Keratinocyte (primary cell): ENCODE data around the gene FBXO30. TPM values are rescaled to one million over a fixed set of nuclear protein-coding genes. Genes with fewer than 3 reads are reported as not detected.

Experiments used
- DNase-seq: peaks from one replicate; pipeline ENCODE4 v3.0.0-alpha.2; 2011; ENCODE audit warnings: low read depth, missing footprints, low spot score
- FAIRE-seq: peaks from 2 replicates; lab custom pipeline; 2011; peaks lifted over from hg19 to GRCh38; lab: Jason Lieb, UNC
- H2AFZ ChIP-seq: 2 replicates; pipeline ENCODE4 v1.6.0; 2012; ENCODE audit warnings: low read length, control low read depth, inconsistent platforms; ENCODE audit not compliant: control insufficient read depth
- H3K27ac ChIP-seq: 2 replicates; pipeline ENCODE4 v1.5.1; 2011; ENCODE audit warnings: low read length; ENCODE audit not compliant: control insufficient read depth, insufficient read depth
- H3K27me3 ChIP-seq: 3 replicates; pipeline ENCODE4 v1.6.0; 2011; ENCODE audit warnings: low read length; ENCODE audit not compliant: control insufficient read depth, insufficient read depth; ENCODE audit errors: extremely low read depth
- H3K36me3 ChIP-seq, 2 experiments: 2 replicates in 1 of 2; 3 replicates in 1 of 2; pipeline ENCODE4 v1.5.1; 2011; ENCODE audit warnings: low read length in 2 of 2, mild to moderate bottlenecking in 1 of 2; ENCODE audit not compliant: control insufficient read depth in 2 of 2, insufficient read depth in 2 of 2; ENCODE audit errors: extremely low read depth in 1 of 2
- H3K4me1 ChIP-seq: 3 replicates; pipeline ENCODE4 v1.5.1; 2011; ENCODE audit warnings: low read length; ENCODE audit not compliant: control insufficient read depth, insufficient read depth; ENCODE audit errors: extremely low read depth
- H3K4me2 ChIP-seq: 3 replicates; pipeline ENCODE4 v1.6.0; 2011; ENCODE audit warnings: low read depth, low read length; ENCODE audit not compliant: control insufficient read depth, insufficient read depth; ENCODE audit errors: extremely low read depth
- H3K4me3 ChIP-seq, 3 experiments: fragments of 200-600 bp in 1 of 3; sonication (generic) in 1 of 3; 2 replicates in 2 of 3; 3 replicates in 1 of 3; pipeline ENCODE4 v1.5.1; 2011 to 2016; ENCODE audit warnings: low read length in 3 of 3, mild to moderate bottlenecking in 3 of 3, control low read depth in 2 of 3, inconsistent platforms in 1 of 3, low read depth in 1 of 3, mixed read lengths in 1 of 3, mixed run types in 1 of 3, moderate library complexity in 1 of 3; ENCODE audit not compliant: control insufficient read depth in 2 of 3, insufficient read depth in 2 of 3; ENCODE audit errors: extremely low read depth in 1 of 3
- H3K79me2 ChIP-seq: 2 replicates; pipeline ENCODE4 v1.6.0; 2012; ENCODE audit warnings: low read length; ENCODE audit not compliant: control insufficient read depth, insufficient read depth
- H3K9ac ChIP-seq: 3 replicates; pipeline ENCODE4 v1.6.0; 2011; ENCODE audit warnings: low read length; ENCODE audit not compliant: control insufficient read depth, insufficient read depth; ENCODE audit errors: extremely low read depth
- H3K9me1 ChIP-seq: 3 replicates; pipeline ENCODE4 v1.6.0; 2011; ENCODE audit warnings: low read length; ENCODE audit not compliant: control insufficient read depth, insufficient read depth; ENCODE audit errors: extremely low read depth
- H3K9me3 ChIP-seq: 2 replicates; pipeline ENCODE4 v1.5.1; 2012; ENCODE audit warnings: low read depth, low read length; ENCODE audit not compliant: control insufficient read depth
- H4K20me1 ChIP-seq: 3 replicates; pipeline ENCODE4 v1.6.0; 2011; ENCODE audit warnings: low read length; ENCODE audit not compliant: control insufficient read depth, insufficient read depth; ENCODE audit errors: extremely low read depth
- EZH2 ChIP-seq: IDR thresholded peaks from one replicate; pipeline ENCODE4 v1.6.1; 2012; ENCODE audit warnings: inconsistent platforms, mild to moderate bottlenecking, low read length, moderate library complexity
- dilution Hi-C: fragments of 300-500 bp; cut with MboI; formaldehyde crosslinking; loops from one replicate; pipeline ENCODE4 v1.7.0; 2020; ENCODE audit warnings: low sequenced_read_pairs; ENCODE audit not compliant: extremely low pct_ligation_motif_present
- polyA plus RNA-seq, 5 experiments: library from polyadenylated mRNA; depleted of rRNA in 3 of 5; stranded (reverse) in 3 of 5; stranded (forward) in 1 of 5; unstranded in 1 of 5; fragments of >200 nt; gene quantifications; 1 replicate in 1 of 5; 2 replicates in 3 of 5; 3 replicates in 1 of 5; pipeline versions ENCODE4 v1.2.1 to v1.2.3, GENCODE V29; 2011 to 2012; ENCODE audit warnings: missing spikeins in 2 of 5, low read depth in 1 of 5, low replicate concordance in 1 of 5
- TF ChIP-seq, protein P1 (sequence below), 3 experiments: IDR thresholded peaks in 1 of 3; conservative IDR thresholded peaks in 1 of 3; optimal IDR thresholded peaks in 1 of 3; 2 replicates in 2 of 3; 3 replicates in 1 of 3; pipeline versions ENCODE3 to v1.5.1; 2011; ENCODE audit warnings: low read length in 3 of 3, mild to moderate bottlenecking in 3 of 3, moderate library complexity in 2 of 3, control low read depth in 1 of 3, inconsistent platforms in 1 of 3; ENCODE audit not compliant: insufficient read depth in 2 of 3; ENCODE audit errors: extremely low read depth in 1 of 3

Gene FBXO30
- polyA plus RNA-seq, 1 donor (not counting 4 experiments of a cell fraction or from before 2014, with no cell fraction given) = 6.4 TPM

DNA sequence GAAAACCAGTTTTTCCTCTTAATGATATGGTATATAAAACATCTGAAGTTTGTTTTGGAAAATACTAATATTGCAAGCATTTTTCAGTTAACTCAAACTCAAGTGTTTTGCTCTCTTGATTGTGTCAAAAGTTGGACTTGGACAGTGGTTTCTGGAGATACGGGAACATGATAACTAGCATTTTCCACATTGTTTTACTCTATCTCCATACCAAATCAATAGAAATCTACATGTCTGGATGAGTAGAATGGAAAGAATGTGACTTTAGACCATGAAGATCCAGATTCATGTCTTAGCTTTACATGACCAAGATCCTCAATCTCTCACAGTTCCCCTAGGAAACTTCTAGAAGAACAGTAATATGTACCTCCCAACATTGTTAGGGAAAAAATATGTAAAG, 22.2 kb upstream of the FBXO30 start:
- no peaks in the 10 kb centered on the region for H3K9me1 ChIP-seq
- H4K20me1 ChIP-seq = no peaks in the 10 kb centered on the region
- H2AFZ ChIP-seq = no peak overlapping the region
- no peak overlapping the region for H3K4me2 ChIP-seq
- no peaks in the 10 kb centered on the region for H3K36me3 ChIP-seq
- no peak overlapping the region for H3K4me3 ChIP-seq
- dilution Hi-C loops = no loop called here
- DNase-seq (no peak), FAIRE-seq (no peak)
- no peaks in the 10 kb centered on the region for H3K9me3 ChIP-seq
- H3K27me3 ChIP-seq = no peaks in the 10 kb centered on the region
- H3K79me2 ChIP-seq = no peaks in the 10 kb centered on the region
- peaks cover 16% of the 10 kb centered on the region for H3K4me1 ChIP-seq
- TF ChIP-seq, protein P1, sequence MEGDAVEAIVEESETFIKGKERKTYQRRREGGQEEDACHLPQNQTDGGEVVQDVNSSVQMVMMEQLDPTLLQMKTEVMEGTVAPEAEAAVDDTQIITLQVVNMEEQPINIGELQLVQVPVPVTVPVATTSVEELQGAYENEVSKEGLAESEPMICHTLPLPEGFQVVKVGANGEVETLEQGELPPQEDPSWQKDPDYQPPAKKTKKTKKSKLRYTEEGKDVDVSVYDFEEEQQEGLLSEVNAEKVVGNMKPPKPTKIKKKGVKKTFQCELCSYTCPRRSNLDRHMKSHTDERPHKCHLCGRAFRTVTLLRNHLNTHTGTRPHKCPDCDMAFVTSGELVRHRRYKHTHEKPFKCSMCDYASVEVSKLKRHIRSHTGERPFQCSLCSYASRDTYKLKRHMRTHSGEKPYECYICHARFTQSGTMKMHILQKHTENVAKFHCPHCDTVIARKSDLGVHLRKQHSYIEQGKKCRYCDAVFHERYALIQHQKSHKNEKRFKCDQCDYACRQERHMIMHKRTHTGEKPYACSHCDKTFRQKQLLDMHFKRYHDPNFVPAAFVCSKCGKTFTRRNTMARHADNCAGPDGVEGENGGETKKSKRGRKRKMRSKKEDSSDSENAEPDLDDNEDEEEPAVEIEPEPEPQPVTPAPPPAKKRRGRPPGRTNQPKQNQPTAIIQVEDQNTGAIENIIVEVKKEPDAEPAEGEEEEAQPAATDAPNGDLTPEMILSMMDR (optimal IDR thresholded peaks at IDR 0.05 in 1 of 3, IDR thresholded peaks at IDR 0.05 in 1 of 3, conservative IDR thresholded peaks at IDR 0.05 in 1 of 3; ENCODE audit: extremely low read depth in 1 of 3, insufficient read depth in 2 of 3, low read length in 3 of 3) = no peak
- TF ChIP-seq EZH2 = no peak
- H3K9ac ChIP-seq = no peak overlapping the region
- no peak overlapping the region for H3K27ac ChIP-seq

DNA sequence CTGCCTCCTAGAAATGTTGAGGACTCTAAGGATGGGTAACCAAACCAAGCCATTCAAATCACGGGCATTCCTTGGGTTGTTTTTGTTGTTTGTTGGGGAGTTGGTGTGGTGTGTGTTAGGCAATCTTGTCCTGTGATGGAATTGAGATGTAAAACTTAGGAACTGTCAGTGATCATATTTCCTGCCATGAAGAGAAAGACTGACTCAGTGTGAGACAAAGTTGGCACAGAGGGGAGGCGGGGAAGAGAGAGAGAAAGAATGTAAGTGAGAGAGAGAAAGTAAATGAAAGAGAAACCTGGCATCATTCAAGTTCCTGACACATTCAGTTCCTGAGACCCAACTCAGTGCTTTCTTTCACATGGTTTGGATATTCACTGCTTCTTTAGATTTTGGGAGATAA, 21.6 kb upstream of the FBXO30 start:
- Histone ChIP-seq H3K9me1 (no peaks in the 10 kb centered on the region), H3K36me3 (no peaks in the 10 kb centered on the region), H4K20me1 (no peaks in the 10 kb centered on the region), H3K27ac (no peak overlapping the region), H3K79me2 (no peaks in the 10 kb centered on the region), H2AFZ (peak overlapping the region; percentile 47), H3K4me3 (no peak overlapping the region), H3K4me2 (peak overlapping the region; percentile 40), H3K9me3 (no peaks in the 10 kb centered on the region), H3K9ac (no peak overlapping the region), H3K27me3 (no peaks in the 10 kb centered on the region), H3K4me1 (peaks cover 16% of the 10 kb centered on the region)
- no peak for DNase-seq
- FAIRE-seq = peak; percentile 43
- dilution Hi-C loops = no loop called here
- TF ChIP-seq EZH2 = no peak
- TF ChIP-seq, protein P1 (optimal IDR thresholded peaks at IDR 0.05 in 1 of 3, IDR thresholded peaks at IDR 0.05 in 1 of 3, conservative IDR thresholded peaks at IDR 0.05 in 1 of 3; ENCODE audit: extremely low read depth in 1 of 3, insufficient read depth in 2 of 3, low read length in 3 of 3) = no peak
